Fibroblast of pulmonary artery (primary cell): Measurements from ENCODE around the gene PFKFB1.

Source experiments
- DNase-seq: peaks from one replicate; pipeline ENCODE4 v3.0.0-alpha.2; 2010; ENCODE audit warnings: low read depth
- H3K4me3 ChIP-seq: replicated peaks from 2 replicates; pipeline ENCODE4 v1.5.1; 2011; ENCODE audit warnings: low read depth, mild to moderate bottlenecking, control low read depth, low read length, moderate library complexity
- TF ChIP-seq, protein P1 (sequence below): IDR thresholded peaks from 2 replicates; pipeline ENCODE4 v1.5.1; 2011; ENCODE audit warnings: mild to moderate bottlenecking, control low read depth, low read length, inconsistent platforms; ENCODE audit errors: missing control alignments

Gene PFKFB1

GRCh38 chrX:54994099-54994498 is at the start of gene PFKFB1:
PFKFB1 (minus strand) TSS chrX:54994188; CDS start chrX:54994007, 181 bp downstream.
- no peak within 1 kb of the TSS for H3K4me3 ChIP-seq
- TF ChIP-seq, protein P1, sequence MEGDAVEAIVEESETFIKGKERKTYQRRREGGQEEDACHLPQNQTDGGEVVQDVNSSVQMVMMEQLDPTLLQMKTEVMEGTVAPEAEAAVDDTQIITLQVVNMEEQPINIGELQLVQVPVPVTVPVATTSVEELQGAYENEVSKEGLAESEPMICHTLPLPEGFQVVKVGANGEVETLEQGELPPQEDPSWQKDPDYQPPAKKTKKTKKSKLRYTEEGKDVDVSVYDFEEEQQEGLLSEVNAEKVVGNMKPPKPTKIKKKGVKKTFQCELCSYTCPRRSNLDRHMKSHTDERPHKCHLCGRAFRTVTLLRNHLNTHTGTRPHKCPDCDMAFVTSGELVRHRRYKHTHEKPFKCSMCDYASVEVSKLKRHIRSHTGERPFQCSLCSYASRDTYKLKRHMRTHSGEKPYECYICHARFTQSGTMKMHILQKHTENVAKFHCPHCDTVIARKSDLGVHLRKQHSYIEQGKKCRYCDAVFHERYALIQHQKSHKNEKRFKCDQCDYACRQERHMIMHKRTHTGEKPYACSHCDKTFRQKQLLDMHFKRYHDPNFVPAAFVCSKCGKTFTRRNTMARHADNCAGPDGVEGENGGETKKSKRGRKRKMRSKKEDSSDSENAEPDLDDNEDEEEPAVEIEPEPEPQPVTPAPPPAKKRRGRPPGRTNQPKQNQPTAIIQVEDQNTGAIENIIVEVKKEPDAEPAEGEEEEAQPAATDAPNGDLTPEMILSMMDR: no peak
- no peak for DNase-seq

DNA sequence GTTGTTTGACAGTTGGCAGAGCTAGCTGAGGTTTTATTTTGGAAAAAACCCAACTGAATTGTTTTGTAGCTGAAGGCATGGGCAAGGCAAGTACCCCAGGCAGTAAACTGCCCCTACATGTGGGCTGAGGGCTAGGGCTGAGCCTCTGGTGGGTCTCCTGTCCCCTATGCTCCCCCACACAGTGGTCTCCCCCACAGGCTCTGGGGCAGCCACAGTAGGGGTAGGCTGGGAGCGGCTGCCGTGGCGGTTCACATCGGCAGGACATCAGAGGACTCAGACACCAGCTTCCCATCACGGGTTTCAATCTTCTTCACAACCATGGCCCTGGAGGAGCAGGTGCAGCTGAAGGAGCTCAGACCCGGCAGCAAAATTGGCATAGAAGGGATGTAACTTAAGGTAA is 47.5 kb upstream of the PFKFB1 start:
- H3K4me3 ChIP-seq: no peak overlapping the region
- TF ChIP-seq, protein P1: no peak
- DNase-seq: no peak

- TF ChIP-seq, protein P1: no peak
- no peak overlapping the region for H3K4me3 ChIP-seq
- no peak for DNase-seq
These were observed 45.5 kb upstream of the PFKFB1 start for GRCh38 chrX:55039471-55039870.

- TF ChIP-seq, protein P1: no peak
- no peak for DNase-seq
- H3K4me3 ChIP-seq: no peak overlapping the region
These were observed 39.4 kb upstream of the PFKFB1 start for GRCh38 chrX:55033429-55033828.

- no peak for DNase-seq
- TF ChIP-seq, protein P1: no peak
- H3K4me3 ChIP-seq: no peak within 1 kb of the TSS
These were observed 36.5 kb upstream of the PFKFB1 start, which contains the start of gene ALAS2 for GRCh38 chrX:55030271-55031205. ALAS2 (minus strand) TSS chrX:55030977; CDS start chrX:55026000, 4,977 bp downstream.

GRCh38 chrX:55029291-55029690 is 35.3 kb upstream of the PFKFB1 start:
- no peak for DNase-seq
- TF ChIP-seq, protein P1: no peak
- no peak overlapping the region for H3K4me3 ChIP-seq

DNA sequence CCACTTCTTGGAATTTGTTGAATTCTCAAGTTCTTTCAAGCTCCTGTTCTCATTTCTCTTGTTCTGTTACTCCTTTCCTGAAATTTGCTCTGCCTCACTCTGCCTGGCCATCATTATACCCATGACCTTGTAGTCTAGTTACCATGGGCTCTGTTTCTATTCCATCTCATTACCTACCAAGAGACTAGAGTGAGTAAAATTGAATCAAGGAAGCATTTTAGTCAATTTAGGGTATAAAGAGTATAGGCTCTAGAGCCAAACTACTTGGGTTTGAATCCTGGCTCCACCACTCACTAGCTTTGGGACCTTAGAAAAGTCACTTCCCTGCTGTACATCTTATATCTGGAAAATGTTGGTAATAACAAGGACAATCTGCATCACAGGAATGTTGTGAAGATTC is 34.6 kb upstream of the PFKFB1 start:
- TF ChIP-seq, protein P1: no peak
- no peak for DNase-seq
- no peak overlapping the region for H3K4me3 ChIP-seq
